PC-9 (cell line): Measurements from ENCODE around the gene MCC. TPM values are rescaled to one million over a fixed set of nuclear protein-coding genes. Genes with fewer than 3 reads are reported as not detected.

Experiments used
- BruUV-seq: library from RNA; stranded (reverse); fragments of 400-500 nt; replicated peaks from 2 replicates; lab custom pipeline; 2021; lab: Mats Ljungman, UMichigan
- CTCF ChIA-PET: fragments of 300-600 bp; sonication (Branson Sonifier 250); formaldehyde crosslinking; loops from one replicate; lab custom pipeline; 2022; ENCODE audit warnings: antibody characterized with exemption; lab: Charles Lee
- POLR2A ChIA-PET: fragments of 300-600 bp; sonication (Branson Sonifier 250); formaldehyde crosslinking; loops from one replicate; lab custom pipeline; 2022; ENCODE audit warnings: antibody characterized with exemption; ENCODE audit not compliant: unreplicated experiment; lab: Charles Lee
- DNase-seq, 2 experiments: peaks; one replicate each; pipeline versions ENCODE4 v3.0.0 to v3.0.0-alpha.2; 2015 to 2022; ENCODE audit warnings: mixed read lengths in 1 of 2
- H2AFZ ChIP-seq: fragments of 200-600 bp; sonication (generic); 2 replicates; pipeline ENCODE4 v1.8.1; 2017; ENCODE audit warnings: antibody characterized with exemption
- H3F3A ChIP-seq: fragments of 200-600 bp; sonication (generic); 2 replicates; pipeline ENCODE4 v1.8.1; 2017; ENCODE audit warnings: antibody characterized with exemption, mild to moderate bottlenecking, low read depth; ENCODE audit not compliant: insufficient read depth
- H3K27ac ChIP-seq: fragments of 200-600 bp; sonication (generic); 2 replicates; pipeline ENCODE4 v1.6.1; 2016; ENCODE audit warnings: mixed run types
- H3K27me3 ChIP-seq: fragments of 200-600 bp; sonication (generic); 2 replicates; pipeline ENCODE4 v1.6.1; 2016; ENCODE audit warnings: low read depth, mixed run types; ENCODE audit not compliant: insufficient read depth
- H3K36me3 ChIP-seq: fragments of 200-600 bp; sonication (generic); 2 replicates; pipeline ENCODE4 v1.6.1; 2016; ENCODE audit warnings: low read depth, mixed run types
- H3K4me1 ChIP-seq: fragments of 200-600 bp; sonication (generic); replicated peaks from 2 replicates; pipeline ENCODE4 v1.6.1; 2016; ENCODE audit warnings: mixed run types; ENCODE audit not compliant: insufficient read depth
- H3K4me2 ChIP-seq: fragments of 200-600 bp; sonication (generic); 2 replicates; pipeline ENCODE4 v1.6.1; 2017; ENCODE audit warnings: mixed run types
- H3K4me3 ChIP-seq: fragments of 200-600 bp; sonication (generic); 2 replicates; pipeline ENCODE4 v1.6.1; 2016; ENCODE audit warnings: mixed run types
- H3K79me2 ChIP-seq: fragments of 200-600 bp; sonication (generic); 2 replicates; pipeline ENCODE4 v1.6.1; 2017; ENCODE audit warnings: low read depth, mixed run types
- H3K9me2 ChIP-seq: fragments of 200-600 bp; sonication (generic); 2 replicates; pipeline ENCODE4 v1.8.1; 2017; ENCODE audit warnings: mild to moderate bottlenecking; ENCODE audit not compliant: insufficient read depth
- H3K9me3 ChIP-seq: fragments of 200-600 bp; sonication (generic); 2 replicates; pipeline ENCODE4 v1.8.1; 2016; ENCODE audit warnings: low read depth; ENCODE audit not compliant: insufficient read depth
- H4K20me1 ChIP-seq: fragments of 200-600 bp; sonication (generic); 2 replicates; pipeline ENCODE4 v1.8.1; 2017; ENCODE audit not compliant: insufficient read depth
- CTCF ChIP-seq: fragments of 200-600 bp; sonication (generic); conservative IDR thresholded peaks from 2 replicates; pipeline ENCODE4 v1.6.1; 2017; ENCODE audit warnings: mixed run types, antibody characterized with exemption, mild to moderate bottlenecking, moderate library complexity
- EZH2 ChIP-seq: fragments of 200-600 bp; sonication (generic); IDR thresholded peaks from 2 replicates; pipeline ENCODE4 v1.8.0; 2017; ENCODE audit warnings: antibody characterized with exemption, low read depth
- intact Hi-C: fragments of 100-400 bp; cut with micrococcal nuclease; formaldehyde crosslinking; loops from one replicate; pipeline ENCODE4 v1.10.0; 2022; ENCODE audit not compliant: unreplicated experiment
- total RNA-seq: library from RNA; stranded (reverse); gene quantifications from 2 replicates; pipeline ENCODE4 v1.2.3, GENCODE V29; 2021

The MCC gene
- total RNA-seq, 1 experiment from 2014 or later = 2.5 TPM

DNA sequence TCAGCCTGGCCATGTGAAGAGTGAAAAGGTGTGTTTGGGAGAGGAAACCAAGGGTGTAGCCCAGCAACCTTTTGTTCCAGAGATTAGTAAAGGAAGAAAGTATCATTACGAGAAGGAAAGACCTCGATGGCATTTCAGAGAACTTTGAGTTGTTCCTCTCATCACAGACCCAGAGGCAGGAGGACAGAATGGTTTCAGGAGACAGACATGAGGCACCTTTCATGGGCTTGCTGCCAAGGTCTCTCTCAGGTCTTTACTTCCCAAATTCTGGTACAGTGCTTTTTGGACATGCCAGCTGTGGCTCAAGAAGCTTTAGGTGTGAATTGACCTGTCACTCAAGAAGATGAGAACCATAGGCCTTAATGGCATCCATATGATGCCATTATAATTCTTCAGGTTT is 2.8 kb upstream of the MCC start:
- Histone ChIP-seq H2AFZ (no peak overlapping the region), H3K79me2 (no peaks in the 10 kb centered on the region), H4K20me1 (no peaks in the 10 kb centered on the region), H3K4me3 (no peak overlapping the region), H3K4me2 (no peak overlapping the region), H3K27me3 (no peaks in the 10 kb centered on the region), H3F3A (peaks cover 23% of the 10 kb centered on the region), H3K9me2 (no peaks in the 10 kb centered on the region), H3K9me3 (peaks cover 10% of the 10 kb centered on the region), H3K36me3 (0 out of 2 replicates have a peak, but pooled peaks cover 3% of the 10 kb centered on the region), H3K4me1 (peaks cover 28% of the 10 kb centered on the region), H3K27ac (no peak overlapping the region)
- DNase-seq = no peak
- ChIA-PET CTCF (no interaction called here), POLR2A (no interaction called here)
- no TSS peak for BruUV-seq
- intact Hi-C loops = no loop called here
- TF ChIP-seq CTCF = no peak
- TF ChIP-seq EZH2 = no peak

DNA sequence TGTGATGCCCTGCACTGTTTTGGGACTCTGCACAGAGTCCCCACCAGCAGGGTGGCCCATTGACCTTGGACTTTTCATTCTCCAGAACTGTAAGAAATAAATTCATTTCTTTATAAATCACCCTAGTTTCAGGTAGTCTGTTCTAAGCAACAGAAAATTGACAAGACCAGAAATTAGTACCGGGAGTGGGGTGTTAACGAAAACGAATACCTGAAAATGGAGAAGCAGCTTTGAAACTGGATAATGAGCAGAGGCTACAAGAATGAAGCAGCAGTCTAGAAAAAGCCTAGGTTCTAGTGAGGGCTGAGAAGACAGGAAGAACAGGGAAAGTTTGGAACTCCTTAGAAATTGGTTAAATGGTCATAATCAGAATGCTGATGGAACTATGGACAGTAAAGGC is 2.1 kb upstream of the MCC start:
- TF ChIP-seq EZH2 (no peak), CTCF (no peak)
- ChIA-PET CTCF (no interaction called here), POLR2A (no interaction called here)
- BruUV-seq = no TSS peak
- H3K27ac ChIP-seq = no peak overlapping the region
- DNase-seq = peak in 1 of 2 experiments; percentile 8
- no peaks in the 10 kb centered on the region for H4K20me1 ChIP-seq
- H3K27me3 ChIP-seq = no peaks in the 10 kb centered on the region
- H3K9me3 ChIP-seq = peaks cover 10% of the 10 kb centered on the region
- H3K9me2 ChIP-seq = no peaks in the 10 kb centered on the region
- H3K36me3 ChIP-seq = 0 out of 2 replicates have a peak, but pooled peaks cover 3% of the 10 kb centered on the region
- H3K4me1 ChIP-seq = peaks cover 21% of the 10 kb centered on the region
- no peak overlapping the region for H3K4me3 ChIP-seq
- intact Hi-C loops = no loop called here
- H3K4me2 ChIP-seq = no peak overlapping the region
- no peak overlapping the region for H2AFZ ChIP-seq
- H3F3A ChIP-seq = peaks cover 16% of the 10 kb centered on the region
- no peaks in the 10 kb centered on the region for H3K79me2 ChIP-seq

DNA sequence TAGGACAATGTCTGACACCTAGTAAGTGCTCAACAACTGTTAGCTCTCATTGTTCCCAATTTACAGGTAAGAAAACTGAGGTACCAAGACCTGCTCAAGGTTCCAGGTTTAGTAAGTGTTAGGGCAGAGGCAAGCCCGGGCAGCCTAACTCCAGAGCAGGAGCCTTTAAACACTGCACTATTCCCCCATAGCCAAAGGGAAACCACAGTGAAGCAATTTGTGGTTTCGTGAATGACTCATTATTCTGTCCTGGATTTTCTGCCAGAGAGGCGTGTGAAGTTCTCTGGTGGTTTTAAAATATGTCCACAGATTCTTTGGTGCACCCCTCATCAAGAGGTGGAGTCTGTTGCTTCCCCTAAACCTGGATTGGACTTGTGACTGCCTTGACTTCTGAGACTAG is 1.0 kb upstream of the MCC start:
- Histone ChIP-seq H3K9me2 (no peaks in the 10 kb centered on the region), H3K4me3 (peak overlapping the region; percentile 85; the same call in 1 of the 2 replicates), H3K27ac (peak overlapping the region; percentile 40), H4K20me1 (no peaks in the 10 kb centered on the region), H3K4me1 (peaks cover 19% of the 10 kb centered on the region), H3K36me3 (0 out of 2 replicates have a peak, but pooled peaks cover 3% of the 10 kb centered on the region), H3K9me3 (peaks cover 10% of the 10 kb centered on the region), H2AFZ (no peak overlapping the region), H3F3A (peaks cover 16% of the 10 kb centered on the region), H3K27me3 (no peaks in the 10 kb centered on the region), H3K4me2 (peak overlapping the region; percentile 100), H3K79me2 (no peaks in the 10 kb centered on the region)
- TF ChIP-seq CTCF (no peak), EZH2 (no peak)
- POLR2A ChIA-PET = interaction anchor here (0.9 kb wide), 1 partner anchor 14 kb away, joined by 4 read pairs; no protein-coding TSS in a partner anchor
- CTCF ChIA-PET = interaction anchor here (0.5 kb wide), 1 partner anchor 699 kb away, joined by 4 read pairs; no protein-coding TSS in a partner anchor
- no TSS peak for BruUV-seq
- peak; percentile 68 to 95 for DNase-seq
- intact Hi-C loops = loop anchor here (1.0 kb wide), 1 partner anchor 24 kb away; the partner anchor contains the start of gene YTHDC2
